ENCODE measurements around the gene PLSCR5. TPM values are rescaled to one million over a fixed set of nuclear protein-coding genes. Genes with fewer than 3 reads are reported as not detected.

Gene PLSCR5
- total and polyA plus RNA-seq, 2 experiments from 2014 or later: not detected

DNA sequence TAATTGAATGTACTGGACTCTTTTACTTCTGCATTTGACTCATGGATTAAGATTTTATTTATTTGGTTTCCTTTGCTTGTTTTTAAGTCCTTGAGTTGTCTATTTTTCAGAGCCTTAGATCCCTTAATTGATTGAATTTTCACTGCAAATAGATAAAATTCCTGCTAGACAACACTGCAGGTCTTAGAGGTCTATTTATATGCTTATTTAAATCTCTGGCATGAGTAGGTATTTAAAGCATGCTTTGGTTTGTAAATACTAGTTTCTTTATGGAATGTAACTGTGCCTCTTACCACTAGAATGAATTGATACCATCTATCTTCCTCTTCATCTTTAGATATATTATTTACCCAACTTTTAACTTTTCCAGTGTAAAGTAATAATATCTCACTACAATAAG lies 20.0 kb downstream of the PLSCR5 start:
- TF ChIP-seq EZH2 (IDR thresholded peaks at IDR 0.05; ENCODE audit: insufficient read depth, poor library complexity, severe bottlenecking): no peak
- no peak for TF ChIP-seq EZH2phosphoT487 (IDR thresholded peaks at IDR 0.05; ENCODE audit: insufficient read depth, low read depth)
- no peak overlapping the region for H3K4me2 ChIP-seq (ENCODE audit: unreplicated experiment)
- H3K4me1 ChIP-seq (ENCODE audit: insufficient read depth): peaks cover under 1% of the 10 kb centered on the region; the same call in 1 of the 2 replicates
- H3K9ac ChIP-seq: no peak overlapping the region
- H3K27ac ChIP-seq: no peak overlapping the region
- no peaks in the 10 kb centered on the region for H3F3A ChIP-seq (ENCODE audit: insufficient read depth)
- no peaks in the 10 kb centered on the region for H3K36me3 ChIP-seq (ENCODE audit: low read depth)
- H3K9me2 ChIP-seq (ENCODE audit: insufficient read depth): no peaks in the 10 kb centered on the region
- H4K20me1 ChIP-seq (ENCODE audit: insufficient read depth): no peaks in the 10 kb centered on the region
- no peak overlapping the region for H2AFZ ChIP-seq
- H3K79me2 ChIP-seq (ENCODE audit: insufficient read depth): no peaks in the 10 kb centered on the region
- no peak for DNase-seq
- no peak overlapping the region for H3K4me3 ChIP-seq
- no peaks in the 10 kb centered on the region for H3K27me3 ChIP-seq (replicated peaks; ENCODE audit: insufficient read depth)
- no peaks in the 10 kb centered on the region for H3K9me3 ChIP-seq (ENCODE audit: low read depth)
- in situ Hi-C loops (cut with MboI): no loop called here

DNA sequence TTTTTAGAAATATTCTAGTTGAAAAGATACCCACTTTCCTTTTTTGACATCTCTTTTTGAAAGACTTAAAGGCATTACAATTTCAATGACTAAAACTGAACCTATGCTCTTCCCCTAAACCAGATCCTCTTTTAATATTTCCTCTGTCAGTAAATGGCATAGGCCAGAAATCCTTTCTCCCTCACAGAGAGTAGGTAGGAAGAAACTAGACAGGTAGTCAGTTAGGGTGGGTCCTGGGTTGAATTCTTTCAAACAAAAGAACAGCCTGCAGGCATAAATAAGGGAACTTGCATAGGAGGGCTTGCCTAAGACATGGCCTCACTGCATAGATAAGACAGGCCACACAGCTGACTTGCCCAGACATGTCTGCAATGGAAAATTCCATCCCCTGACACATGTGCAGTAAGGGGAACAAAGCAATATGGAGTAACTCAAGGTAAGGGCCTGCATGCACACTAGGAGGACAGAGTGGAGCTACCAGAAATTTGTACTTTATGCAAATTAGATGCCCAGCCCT lies 23.1 kb downstream of the PLSCR5 start:
- H3K4me3 ChIP-seq: no peak overlapping the region
- H3K4me1 ChIP-seq (ENCODE audit: insufficient read depth): no peaks in the 10 kb centered on the region
- TF ChIP-seq EZH2 (IDR thresholded peaks at IDR 0.05; ENCODE audit: insufficient read depth, poor library complexity, severe bottlenecking): no peak
- TF ChIP-seq EZH2phosphoT487 (IDR thresholded peaks at IDR 0.05; ENCODE audit: insufficient read depth, low read depth): no peak
- no peaks in the 10 kb centered on the region for H3K9me2 ChIP-seq (ENCODE audit: insufficient read depth)
- in situ Hi-C loops (cut with MboI): no loop called here
- H3K9ac ChIP-seq: no peak overlapping the region
- H3F3A ChIP-seq (ENCODE audit: insufficient read depth): no peaks in the 10 kb centered on the region
- no peaks in the 10 kb centered on the region for H3K9me3 ChIP-seq (ENCODE audit: low read depth)
- no peak overlapping the region for H3K27ac ChIP-seq
- H3K79me2 ChIP-seq (ENCODE audit: insufficient read depth): no peaks in the 10 kb centered on the region
- DNase-seq: peak; percentile 6
- H3K4me2 ChIP-seq (ENCODE audit: unreplicated experiment): no peak overlapping the region
- no peaks in the 10 kb centered on the region for H3K27me3 ChIP-seq (replicated peaks; ENCODE audit: insufficient read depth)
- H3K36me3 ChIP-seq (ENCODE audit: low read depth): no peaks in the 10 kb centered on the region
- H4K20me1 ChIP-seq (ENCODE audit: insufficient read depth): no peaks in the 10 kb centered on the region
- peak overlapping the region; percentile 29; the same call in 1 of the 2 replicates for H2AFZ ChIP-seq

DNA sequence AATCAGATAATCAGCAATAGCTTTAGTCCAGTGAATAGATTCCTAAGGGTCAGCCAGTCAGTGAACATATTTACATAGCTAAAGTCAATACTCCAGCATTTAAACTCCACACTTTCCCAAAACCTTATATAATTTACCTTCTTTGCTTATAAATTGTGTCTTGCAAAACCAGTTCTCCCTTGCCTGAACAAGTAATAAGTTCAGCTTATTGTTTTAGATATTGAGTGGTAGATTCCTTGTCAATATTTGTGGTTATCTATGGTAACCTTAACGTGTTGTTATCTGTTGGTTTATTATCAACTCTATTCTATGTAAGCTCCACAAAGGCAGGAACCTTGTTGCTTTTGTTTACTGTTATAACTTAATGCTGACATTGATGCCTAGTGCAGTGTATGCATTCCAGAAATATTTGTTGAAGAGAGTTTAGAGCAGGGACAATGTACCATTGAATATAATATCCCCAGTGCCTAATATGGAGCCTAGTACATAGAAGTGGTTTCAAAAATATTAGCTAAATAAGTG lies 24.0 kb downstream of the PLSCR5 start:
- no peak overlapping the region for H3K27ac ChIP-seq
- H3K79me2 ChIP-seq (ENCODE audit: insufficient read depth): no peaks in the 10 kb centered on the region
- in situ Hi-C loops (cut with MboI): no loop called here

DNA sequence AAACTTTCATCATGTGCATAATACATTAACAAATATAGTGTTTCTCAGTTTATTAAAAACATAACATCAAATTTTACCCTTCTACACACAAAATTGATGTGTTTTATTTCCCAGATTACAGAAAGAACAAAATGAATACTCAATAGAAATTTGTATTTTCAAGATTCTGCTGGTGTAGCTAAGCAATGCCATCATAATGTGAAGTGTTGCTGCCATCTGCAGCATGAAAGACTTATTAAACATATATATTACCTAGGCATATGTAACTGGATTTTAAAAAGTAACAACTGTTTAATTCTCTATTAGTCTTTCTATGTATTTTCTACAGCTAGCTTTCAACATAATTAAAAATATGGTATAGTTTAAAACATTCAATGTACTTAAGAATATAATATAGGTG lies 27.5 kb downstream of the PLSCR5 start:
- no peaks in the 10 kb centered on the region for H3K27me3 ChIP-seq (replicated peaks; ENCODE audit: insufficient read depth)
- no peak overlapping the region for H3K4me3 ChIP-seq
- no peak overlapping the region for H3K9ac ChIP-seq
- no peaks in the 10 kb centered on the region for H4K20me1 ChIP-seq (ENCODE audit: insufficient read depth)
- in situ Hi-C loops (cut with MboI): loop anchor here (10.0 kb wide), 2 partner anchors 243 to 363 kb away; no protein-coding TSS in a partner anchor
- H3K27ac ChIP-seq: no peak overlapping the region
- H3K9me3 ChIP-seq (ENCODE audit: low read depth): no peaks in the 10 kb centered on the region
- H3F3A ChIP-seq (ENCODE audit: insufficient read depth): no peaks in the 10 kb centered on the region
- peak; percentile 70 for DNase-seq
- no peaks in the 10 kb centered on the region for H3K36me3 ChIP-seq (ENCODE audit: low read depth)
- H2AFZ ChIP-seq: no peak overlapping the region
- no peak for TF ChIP-seq EZH2 (IDR thresholded peaks at IDR 0.05; ENCODE audit: insufficient read depth, poor library complexity, severe bottlenecking)
- no peak for TF ChIP-seq EZH2phosphoT487 (IDR thresholded peaks at IDR 0.05; ENCODE audit: insufficient read depth, low read depth)
- H3K4me1 ChIP-seq (ENCODE audit: insufficient read depth): no peaks in the 10 kb centered on the region
- H3K4me2 ChIP-seq (ENCODE audit: unreplicated experiment): no peak overlapping the region
- no peaks in the 10 kb centered on the region for H3K9me2 ChIP-seq (ENCODE audit: insufficient read depth)
- H3K79me2 ChIP-seq (ENCODE audit: insufficient read depth): no peaks in the 10 kb centered on the region

More for the DNA sequence above, 24.0 kb downstream of the PLSCR5 start:
- no peak overlapping the region for H3K9ac ChIP-seq
- H3F3A ChIP-seq (ENCODE audit: insufficient read depth): no peaks in the 10 kb centered on the region
- no peaks in the 10 kb centered on the region for H3K9me3 ChIP-seq (ENCODE audit: low read depth)
- H3K36me3 ChIP-seq (ENCODE audit: low read depth): no peaks in the 10 kb centered on the region
- no peak overlapping the region for H3K4me3 ChIP-seq
- H3K9me2 ChIP-seq (ENCODE audit: insufficient read depth): no peaks in the 10 kb centered on the region
- no peak for TF ChIP-seq EZH2 (IDR thresholded peaks at IDR 0.05; ENCODE audit: insufficient read depth, poor library complexity, severe bottlenecking)
- TF ChIP-seq EZH2phosphoT487 (IDR thresholded peaks at IDR 0.05; ENCODE audit: insufficient read depth, low read depth): no peak
- H3K4me2 ChIP-seq (ENCODE audit: unreplicated experiment): no peak overlapping the region
- no peaks in the 10 kb centered on the region for H3K27me3 ChIP-seq (replicated peaks; ENCODE audit: insufficient read depth)
- H2AFZ ChIP-seq: no peak overlapping the region
- H4K20me1 ChIP-seq (ENCODE audit: insufficient read depth): no peaks in the 10 kb centered on the region
- 52 to 57% methylated on average over 1 of the region's 1 CpG for WGBS, 2 experiments (ENCODE audit: low coverage in 1 of 2, low lambda C conversion rate in 2 of 2, missing lambda C conversion rate in 2 of 2)
- no peak for DNase-seq
- no peaks in the 10 kb centered on the region for H3K4me1 ChIP-seq (ENCODE audit: insufficient read depth)

DNA sequence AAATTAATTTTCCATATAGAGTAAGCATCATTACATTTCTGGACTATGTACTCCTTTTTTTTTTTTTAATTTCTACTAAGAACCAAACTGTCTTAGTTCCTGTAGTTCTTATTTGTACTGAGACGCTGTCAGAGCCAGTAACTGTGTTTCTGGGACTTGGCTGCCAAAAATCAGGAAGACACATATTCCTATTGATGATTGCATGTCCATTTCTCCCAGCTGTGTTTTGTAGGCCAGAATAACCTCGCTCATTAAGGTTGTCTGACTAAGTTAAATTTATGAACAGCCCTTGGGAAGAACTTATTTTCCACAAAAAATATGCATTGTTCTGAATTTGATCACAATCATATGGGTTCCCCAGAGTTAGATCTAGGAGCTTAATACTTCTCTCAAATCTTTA lies 29.5 kb downstream of the PLSCR5 start:
- in situ Hi-C loops (cut with MboI): loop anchor here (10.0 kb wide), 2 partner anchors 241 to 361 kb away; no protein-coding TSS in a partner anchor

More for the DNA sequence above, 29.5 kb downstream of the PLSCR5 start:
- no peaks in the 10 kb centered on the region for H3K9me2 ChIP-seq (ENCODE audit: insufficient read depth)
- H3K27me3 ChIP-seq (replicated peaks; ENCODE audit: insufficient read depth): no peaks in the 10 kb centered on the region
- no peak overlapping the region for H2AFZ ChIP-seq
- no peaks in the 10 kb centered on the region for H3F3A ChIP-seq (ENCODE audit: insufficient read depth)
- WGBS, 2 experiments (ENCODE audit: low coverage in 1 of 2, low lambda C conversion rate in 2 of 2, missing lambda C conversion rate in 2 of 2): 71 to 86% methylated on average over 2 of the region's 2 CpGs
- no peaks in the 10 kb centered on the region for H3K4me1 ChIP-seq (ENCODE audit: insufficient read depth)
- no peaks in the 10 kb centered on the region for H3K79me2 ChIP-seq (ENCODE audit: insufficient read depth)
- H4K20me1 ChIP-seq (ENCODE audit: insufficient read depth): no peaks in the 10 kb centered on the region
- H3K9ac ChIP-seq: no peak overlapping the region
- no peak for DNase-seq
- no peaks in the 10 kb centered on the region for H3K9me3 ChIP-seq (ENCODE audit: low read depth)
- no peak overlapping the region for H3K27ac ChIP-seq
- no peaks in the 10 kb centered on the region for H3K36me3 ChIP-seq (ENCODE audit: low read depth)
- H3K4me2 ChIP-seq (ENCODE audit: unreplicated experiment): no peak overlapping the region
- TF ChIP-seq EZH2phosphoT487 (IDR thresholded peaks at IDR 0.05; ENCODE audit: insufficient read depth, low read depth) (no peak), EZH2 (IDR thresholded peaks at IDR 0.05; ENCODE audit: insufficient read depth, poor library complexity, severe bottlenecking) (no peak)
- H3K4me3 ChIP-seq: no peak overlapping the region
